GM19351 (cell line): ENCODE measurements around the gene ADAM17.

Experiments
- ATAC-seq: cut with Tn5 transposase; IDR thresholded peaks from one replicate; pipeline ENCODE4 v1.9.1; 2021; ENCODE audit warnings: mild to moderate bottlenecking, moderate library complexity; ENCODE audit not compliant: unreplicated experiment

Gene ADAM17

DNA sequence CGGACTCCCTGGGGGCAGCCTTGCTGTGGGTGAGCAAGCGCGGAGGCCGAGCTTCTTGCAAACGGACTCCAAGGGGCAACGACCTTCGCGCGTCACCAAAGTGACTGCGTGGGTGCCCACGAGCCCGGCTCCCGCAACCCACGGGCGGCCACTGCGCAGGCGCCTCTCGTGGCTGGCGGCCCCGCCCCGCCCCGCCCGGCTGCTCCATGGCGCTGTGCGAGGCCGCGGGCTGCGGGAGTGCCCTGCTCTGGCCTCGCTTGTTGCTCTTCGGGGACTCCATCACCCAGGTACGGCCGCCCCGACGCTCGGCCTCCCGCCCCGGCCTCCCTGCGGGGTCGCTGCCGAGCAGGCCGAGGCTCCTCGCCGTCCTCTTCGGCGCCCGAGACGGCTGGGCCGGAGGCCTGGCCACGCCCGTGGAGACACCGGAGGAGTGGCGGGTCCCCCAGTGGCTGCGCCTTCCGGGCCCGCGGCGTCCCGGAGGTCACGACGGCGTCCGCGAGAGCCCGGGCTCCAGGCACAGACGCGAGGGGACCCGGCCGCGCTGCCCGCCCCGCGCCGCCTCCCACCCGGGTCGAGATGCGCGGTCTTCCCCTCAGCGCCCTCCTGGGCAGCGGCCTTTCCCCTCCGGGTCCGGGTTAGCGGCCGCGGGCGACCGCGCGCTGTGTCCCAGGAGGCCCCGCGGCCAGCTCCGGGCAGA, 81.1 kb downstream of the ADAM17 start, which contains the start of gene IAH1:
IAH1 (plus strand) TSS at position 191 of the 697 bp plus-strand sequence; CDS start at position 207, 16 bp downstream.
- ATAC-seq: peak; percentile 76

DNA sequence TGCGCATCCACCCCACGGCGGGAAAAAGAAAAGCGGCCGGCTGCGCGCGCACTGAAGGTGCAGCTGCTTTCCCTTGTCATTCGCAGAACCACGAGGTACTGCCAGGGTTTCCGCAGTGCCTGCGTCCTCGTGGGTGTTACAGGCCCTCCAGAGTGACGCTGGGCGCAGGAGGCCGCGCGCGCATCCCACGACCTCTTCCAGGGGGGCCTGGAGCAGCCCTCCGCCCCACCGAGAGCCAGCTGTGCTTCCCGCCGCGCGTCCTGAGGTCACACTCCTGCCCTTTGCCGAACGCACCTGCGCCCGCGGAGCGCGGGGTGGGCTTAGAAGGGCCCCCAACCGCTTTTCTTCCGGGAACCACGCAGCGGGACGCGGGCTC, 81.7 kb downstream of the ADAM17 start:
- ATAC-seq: peak; percentile 25

DNA sequence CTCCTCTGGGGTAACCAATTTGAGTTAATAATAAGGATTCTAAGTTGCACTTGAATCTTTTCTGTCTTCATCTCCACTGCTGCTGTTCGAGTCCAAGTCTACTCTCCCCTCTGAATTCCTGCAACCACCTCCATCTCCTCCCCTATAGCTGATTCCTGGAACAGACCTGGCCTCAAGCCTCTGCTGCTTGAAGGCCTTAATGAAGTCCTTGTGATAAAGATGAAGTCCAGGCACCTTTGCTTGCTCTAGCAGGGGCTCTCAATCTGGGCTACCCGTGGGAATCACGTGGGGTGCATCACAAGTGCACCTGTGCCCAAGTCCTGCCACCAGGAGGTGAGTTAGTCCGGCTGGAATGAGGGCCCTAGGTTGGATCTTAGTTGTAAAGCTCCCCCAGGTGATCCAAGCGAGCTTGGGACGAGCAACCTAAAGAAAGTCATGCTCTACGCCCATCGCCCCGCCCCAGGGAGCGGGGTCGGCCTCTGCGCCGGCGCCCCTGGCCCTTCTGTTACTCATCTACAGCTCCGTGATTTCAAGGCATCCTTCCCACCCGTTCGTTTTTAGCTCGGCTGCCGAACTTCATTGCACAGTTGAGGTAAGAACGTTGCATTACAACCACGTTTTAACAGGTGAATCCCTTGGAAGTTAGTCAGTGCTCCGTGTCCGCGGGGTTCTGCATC, 82.2 kb downstream of the ADAM17 start:
- no peak for ATAC-seq

DNA sequence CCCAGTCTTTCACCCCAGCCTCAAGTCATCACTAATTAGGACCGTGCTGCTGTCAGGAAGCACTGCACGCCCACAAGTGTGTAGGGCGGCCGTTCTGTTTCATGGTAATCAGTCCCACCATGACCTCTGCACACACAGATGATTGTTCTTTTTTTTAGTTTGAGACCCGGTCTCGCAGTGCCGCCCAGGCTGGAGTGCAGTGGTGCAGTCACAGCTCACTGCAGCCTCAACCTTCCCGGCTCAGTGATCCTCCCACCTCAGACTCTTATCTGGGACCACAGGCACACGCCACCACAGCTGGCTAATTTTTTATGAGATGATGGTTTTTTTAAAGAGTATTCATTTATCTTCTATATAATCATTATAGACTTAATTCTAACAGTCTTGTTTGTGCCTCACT, 83.1 kb downstream of the ADAM17 start:
- ATAC-seq: no peak

DNA sequence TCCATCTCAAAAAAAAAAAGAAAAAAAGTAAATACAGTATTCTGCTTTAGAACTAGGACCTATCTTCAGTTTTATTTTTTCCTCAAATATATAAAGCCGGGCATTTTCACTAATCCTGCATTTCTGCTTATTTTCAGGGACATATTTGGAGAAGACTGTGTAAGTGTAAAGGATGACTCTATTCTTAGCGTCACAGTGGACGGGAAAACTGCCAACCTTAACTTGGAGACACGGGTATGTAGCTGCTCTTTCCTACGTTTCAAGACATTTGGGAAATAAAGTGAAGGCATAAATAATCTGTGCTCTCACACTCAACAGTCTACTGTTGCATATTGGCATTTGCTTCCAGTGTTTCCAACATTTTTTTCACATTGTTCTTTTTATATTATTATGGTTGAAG, 84.4 kb downstream of the ADAM17 start:
- ATAC-seq: no peak

DNA sequence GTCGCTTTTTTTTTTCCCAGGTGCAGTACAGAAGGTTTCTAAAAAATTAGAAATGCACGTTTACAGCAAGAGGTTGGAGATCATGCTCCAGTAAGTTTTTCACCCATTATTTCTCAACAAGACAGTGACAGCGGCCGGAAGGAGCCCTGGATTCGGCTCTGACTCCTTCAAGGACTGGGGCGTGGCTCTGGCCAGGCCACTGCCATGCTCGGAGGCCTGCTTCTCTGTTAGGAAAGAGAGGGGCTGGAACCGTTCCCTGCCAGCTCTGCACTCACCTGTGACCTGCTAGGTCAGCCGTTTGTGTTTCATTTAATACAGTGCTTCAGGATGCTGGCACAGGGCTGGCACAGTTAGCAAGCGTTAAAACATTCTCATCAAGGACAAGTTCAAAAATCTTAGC, 87.9 kb downstream of the ADAM17 start:
- ATAC-seq: no peak

DNA sequence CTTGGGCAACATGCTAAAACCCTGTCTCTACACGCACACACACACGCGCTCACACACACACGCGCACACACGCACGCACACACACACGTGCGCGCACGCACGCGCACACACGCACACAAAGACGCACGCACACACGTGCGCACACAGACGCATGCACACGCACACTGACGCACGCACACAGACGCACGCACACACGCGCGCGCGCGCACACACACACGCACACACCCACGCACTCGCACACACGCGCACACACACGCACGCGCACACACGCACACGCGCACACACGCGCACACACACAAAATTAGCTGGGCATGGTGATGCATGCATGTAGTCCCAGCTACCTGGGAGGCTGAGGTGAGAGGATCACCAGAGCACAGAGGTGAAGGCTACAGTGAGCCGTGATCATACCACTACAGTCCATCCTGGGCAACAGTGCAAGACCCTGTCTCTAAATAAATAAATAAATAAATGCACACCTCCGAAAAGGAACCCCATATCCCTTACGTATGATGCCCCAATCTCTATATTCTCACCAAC, 89.4 kb downstream of the ADAM17 start:
- no peak for ATAC-seq

DNA sequence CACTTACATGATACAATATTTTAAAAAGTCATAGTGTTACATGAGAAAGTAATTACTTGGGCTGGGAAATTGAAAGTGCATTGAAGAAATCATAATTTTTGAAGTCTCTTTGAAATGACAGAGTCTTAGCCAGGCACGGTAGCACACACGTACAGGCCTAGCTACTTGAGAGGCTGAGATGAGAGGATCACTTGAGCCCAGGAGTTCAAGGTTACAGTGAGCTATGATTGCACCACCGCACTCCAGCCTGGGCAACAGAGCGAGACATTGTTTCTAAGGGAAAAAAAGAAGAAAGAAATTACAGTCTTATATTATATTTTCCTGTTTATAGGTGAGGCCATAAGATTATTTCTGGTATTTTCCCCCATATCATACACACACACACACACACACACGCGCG, 90.5 kb downstream of the ADAM17 start:
- no peak for ATAC-seq

DNA sequence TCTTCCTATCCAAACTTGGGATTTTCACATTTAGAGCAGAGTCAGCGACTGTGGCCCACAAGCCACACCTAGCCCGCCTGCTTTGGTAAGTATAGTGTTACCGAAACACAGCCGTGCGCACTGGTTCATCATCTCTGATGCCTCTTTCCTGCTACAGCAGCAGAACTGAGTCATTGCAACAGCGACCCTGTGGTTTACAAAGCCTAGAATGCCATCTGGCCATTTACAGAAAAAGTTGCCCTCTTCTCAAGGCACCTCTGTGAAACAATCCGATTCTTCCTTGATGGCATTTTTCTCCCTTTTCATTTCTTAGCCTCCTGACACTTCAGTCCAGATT, 92.0 kb downstream of the ADAM17 start:
- peak; percentile 96 for ATAC-seq

DNA sequence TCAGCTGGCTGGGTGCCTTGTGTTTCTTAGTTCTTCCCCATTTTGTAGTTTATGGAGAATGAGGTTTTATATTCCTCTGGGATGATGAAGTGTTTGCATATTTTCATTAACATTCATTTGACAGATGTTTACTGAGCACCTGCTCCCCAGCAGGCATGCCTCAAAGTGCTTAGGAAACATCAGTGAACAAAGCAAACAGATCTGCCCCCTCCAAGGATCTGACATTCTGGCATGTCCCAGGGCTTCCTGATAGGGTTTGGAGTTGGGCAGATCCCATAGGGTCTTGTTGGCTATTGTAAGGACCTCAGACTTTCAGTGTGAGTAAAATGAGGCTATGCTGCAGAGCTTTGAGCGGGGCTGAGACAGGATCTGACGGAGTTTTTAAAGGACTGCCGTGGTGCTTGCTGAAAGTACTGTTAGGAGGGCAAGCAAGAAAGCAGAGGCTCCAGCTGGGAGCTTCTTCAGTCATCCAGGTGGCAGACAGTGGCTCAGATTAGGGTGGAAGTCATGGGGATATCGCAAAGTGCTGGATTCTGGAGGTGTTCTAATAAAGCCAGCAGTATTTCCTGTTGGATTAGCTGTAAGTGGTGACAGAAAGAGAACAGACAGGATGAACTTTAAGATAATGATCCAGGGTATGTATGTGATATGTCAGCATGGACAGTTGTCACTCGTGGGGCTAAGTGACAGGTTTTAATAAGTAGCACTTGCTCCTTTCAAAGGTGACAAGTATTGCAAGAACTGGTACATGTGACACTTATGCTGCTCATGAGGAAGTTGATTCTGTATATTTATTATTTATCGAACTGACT, 92.5 kb downstream of the ADAM17 start:
- peak; percentile 26 for ATAC-seq

DNA sequence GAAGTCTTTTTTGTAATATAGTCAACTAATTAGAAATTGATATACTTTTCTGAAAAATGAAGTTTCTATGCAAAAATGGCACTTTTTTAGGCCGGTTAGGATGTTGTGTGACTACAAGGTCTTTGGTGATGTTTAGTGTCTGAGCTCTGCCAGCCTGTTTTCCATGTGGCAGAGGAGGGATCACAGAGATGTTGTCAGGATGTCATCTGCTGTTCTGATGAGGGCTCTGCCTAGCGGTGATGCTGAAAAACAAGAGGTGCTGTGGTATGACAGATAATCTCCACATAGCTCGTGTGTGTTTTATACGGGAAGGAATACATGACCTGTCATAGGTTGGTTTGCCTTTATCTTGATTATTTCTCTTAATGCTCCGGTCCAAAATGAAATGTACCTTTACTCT, 93.3 kb downstream of the ADAM17 start:
- ATAC-seq: no peak

DNA sequence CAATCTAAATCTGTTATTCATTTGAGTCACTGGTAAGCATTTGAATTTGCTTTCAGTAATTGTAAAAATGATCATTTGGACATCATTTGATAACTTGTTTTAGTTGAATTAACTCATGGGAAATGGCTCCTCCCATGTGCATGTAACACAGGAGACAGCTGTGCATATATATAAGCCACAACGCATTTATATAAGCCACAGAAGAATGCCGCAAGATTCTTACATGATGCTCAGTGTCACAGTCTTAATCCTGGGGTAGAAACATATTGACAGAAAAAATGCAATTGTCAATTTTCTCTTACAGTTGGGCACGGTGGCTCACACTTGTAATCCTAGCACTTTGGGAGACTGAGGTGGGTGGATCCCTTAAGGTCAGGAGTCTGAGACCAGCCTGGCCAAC, 94.6 kb downstream of the ADAM17 start:
- no peak for ATAC-seq

DNA sequence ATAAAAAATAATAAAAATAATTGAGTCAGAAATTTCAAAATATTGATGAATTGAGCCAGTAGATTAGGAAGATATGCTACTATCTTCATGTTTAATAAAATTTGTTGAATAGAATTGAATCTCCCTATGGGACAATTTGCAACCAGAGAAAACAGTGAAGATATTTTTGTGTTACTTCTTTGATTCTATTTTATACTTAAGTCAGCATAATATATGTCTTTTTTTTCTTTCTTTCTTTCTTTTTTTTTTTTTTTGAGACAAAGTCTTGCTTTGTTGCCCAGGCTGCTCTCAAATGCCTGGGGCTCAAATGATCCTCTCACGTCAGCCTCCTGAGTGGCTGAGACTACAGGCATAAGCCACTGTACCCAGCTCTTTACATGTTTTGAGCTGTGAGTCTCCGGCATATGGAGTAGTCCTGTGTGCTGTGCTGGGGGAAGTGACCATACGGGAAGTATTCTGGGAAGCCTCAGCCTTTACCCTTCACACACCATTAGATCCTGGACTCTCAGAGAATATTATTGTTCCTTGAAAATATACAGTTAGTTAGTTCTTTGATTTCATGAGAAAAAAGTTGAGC, 95.1 kb downstream of the ADAM17 start:
- no peak for ATAC-seq

DNA sequence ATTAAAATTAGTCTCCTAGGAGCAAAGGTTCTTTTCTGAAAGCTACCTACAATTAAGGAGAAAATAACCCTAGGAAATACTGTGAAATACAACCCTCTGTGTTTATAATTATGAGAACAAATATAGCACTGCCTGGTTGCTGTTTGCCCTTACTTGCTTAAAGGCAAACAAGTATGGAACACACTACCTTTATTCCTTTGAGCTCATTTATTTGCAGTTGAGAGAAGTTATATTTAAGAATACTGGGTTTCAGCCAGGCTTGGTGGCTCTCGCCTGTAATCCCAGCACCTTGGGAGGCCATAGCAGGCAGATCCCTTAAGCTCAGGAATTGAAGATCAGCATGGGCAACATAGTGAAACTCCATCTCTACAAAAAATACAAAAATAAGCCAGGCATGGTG, 104.4 kb downstream of the ADAM17 start:
- ATAC-seq: no peak

DNA sequence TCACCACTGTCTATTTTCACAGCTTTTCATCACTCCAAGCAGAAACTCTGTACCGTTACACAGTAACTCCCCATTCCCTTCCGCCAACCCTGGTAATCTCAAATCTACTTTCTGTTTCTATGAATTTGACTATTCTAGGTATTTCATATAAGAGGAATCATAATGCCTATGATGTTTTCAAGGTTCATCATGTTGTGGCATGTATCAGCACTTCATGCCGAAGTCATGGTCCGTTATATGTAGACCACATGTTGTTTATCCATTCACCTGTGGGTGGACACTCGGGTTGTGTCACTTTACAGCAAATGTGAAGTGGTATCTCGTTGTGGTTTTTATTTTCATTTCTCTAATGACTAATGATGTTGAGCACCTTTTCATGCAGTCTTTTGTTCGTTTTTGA, 110.5 kb downstream of the ADAM17 start:
- ATAC-seq: no peak

DNA sequence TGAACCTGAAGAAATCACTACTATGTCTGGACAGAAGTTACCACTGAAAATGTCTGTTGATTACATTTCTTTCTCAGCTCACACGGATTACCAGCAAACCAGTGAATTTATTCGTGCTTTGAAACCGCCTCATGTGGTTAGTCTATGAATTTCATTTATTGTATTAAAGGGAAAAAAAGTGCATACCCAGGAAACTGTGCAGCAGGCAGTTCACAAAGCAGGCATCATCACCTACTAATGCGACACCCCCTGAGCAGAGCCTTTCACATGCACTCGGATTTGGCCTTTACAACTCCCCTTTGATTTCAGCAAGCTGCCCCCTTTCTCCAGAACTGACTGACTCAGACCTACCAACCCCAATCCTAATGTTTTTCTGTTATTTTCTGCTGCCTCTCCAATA, 112.1 kb downstream of the ADAM17 start:
- no peak for ATAC-seq

DNA sequence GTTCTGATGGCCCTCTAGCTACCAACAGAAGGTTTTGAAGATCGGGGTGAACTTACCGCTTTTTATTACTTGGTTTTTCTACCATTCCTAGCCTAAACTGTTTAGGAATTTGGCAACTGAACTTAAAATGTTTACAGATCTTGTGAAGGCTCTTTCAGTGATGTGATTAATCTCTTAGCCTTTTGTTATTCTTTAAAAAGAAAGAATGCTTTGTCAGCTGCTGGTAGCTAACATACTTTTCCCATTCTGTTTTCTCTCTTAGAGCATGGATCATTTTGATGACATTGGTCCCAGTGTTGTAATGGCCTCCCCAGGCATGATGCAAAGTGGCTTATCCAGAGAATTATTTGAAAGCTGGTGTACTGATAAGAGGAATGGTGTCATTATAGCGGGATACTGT, 114.1 kb downstream of the ADAM17 start:
- ATAC-seq: no peak

DNA sequence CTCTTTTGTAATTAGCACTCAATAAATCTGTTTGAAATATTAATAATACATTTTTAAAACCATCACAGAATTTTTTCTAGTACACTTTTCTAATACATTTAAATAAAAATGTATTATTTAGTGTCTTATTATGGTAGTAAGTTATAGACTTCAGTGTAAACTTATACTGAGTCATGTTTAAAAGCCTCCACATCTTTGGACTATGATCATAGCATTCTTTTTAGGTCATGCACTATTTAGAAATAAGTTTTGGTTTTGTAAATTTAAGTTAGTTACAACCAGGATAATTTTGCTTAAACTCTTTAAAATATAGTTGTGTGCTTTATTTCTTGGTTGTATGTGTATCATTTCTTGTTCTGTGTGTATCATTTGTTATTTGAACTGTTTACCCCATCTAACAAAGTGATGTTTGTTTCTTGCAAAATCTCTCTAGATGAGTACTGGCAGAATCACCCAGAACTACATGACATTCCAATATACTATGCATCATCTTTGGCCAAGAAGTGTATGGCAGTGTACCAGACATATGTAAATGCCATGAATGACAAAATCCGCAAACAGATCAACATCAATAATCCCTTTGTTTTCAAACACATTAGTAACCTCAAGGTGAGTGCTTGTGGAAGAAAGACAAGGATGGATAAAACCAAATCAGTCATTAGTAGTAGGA, 115.4 kb downstream of the ADAM17 start:
- no peak for ATAC-seq

DNA sequence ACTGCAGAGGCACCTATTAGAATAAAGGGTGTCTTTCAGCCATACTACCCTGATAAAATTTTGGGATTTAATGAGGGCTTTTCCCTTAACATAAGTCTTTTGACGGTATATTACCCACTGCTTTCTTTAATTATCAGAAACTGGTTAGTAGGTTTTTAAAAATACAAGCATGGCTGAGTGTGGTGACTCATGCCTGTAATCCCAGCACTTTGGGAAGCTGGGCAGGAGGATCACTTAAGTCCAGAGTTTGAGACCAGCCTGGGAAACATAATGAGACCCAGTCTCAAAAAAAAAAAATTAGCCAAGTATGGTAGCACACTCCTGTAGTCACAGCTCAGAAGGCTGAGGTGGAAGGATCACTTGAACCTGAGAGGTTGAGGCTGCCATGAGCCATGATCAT, 116.1 kb downstream of the ADAM17 start:
- ATAC-seq: no peak
